ENCODE data around the gene RNASE13.

The RNASE13 gene

GRCh38 chr14:20985650-20986049 is 49.0 kb downstream of the RNASE13 start:
- DNase-seq: peak; percentile 83

All from MV-4-11 (cell line).